Amniotic stem cell (primary cell): ENCODE measurements around the gene USP35.
"Not testable (repeated sequence)": the region's sequence is repeated elsewhere in the genome, so short reads cannot be mapped to it uniquely, and the experiment has no call there.

Source experiments
- DNase-seq: peaks from one replicate; lab custom pipeline; 2025; lab: John Stamatoyannopoulos, UW

The USP35 gene

DNA sequence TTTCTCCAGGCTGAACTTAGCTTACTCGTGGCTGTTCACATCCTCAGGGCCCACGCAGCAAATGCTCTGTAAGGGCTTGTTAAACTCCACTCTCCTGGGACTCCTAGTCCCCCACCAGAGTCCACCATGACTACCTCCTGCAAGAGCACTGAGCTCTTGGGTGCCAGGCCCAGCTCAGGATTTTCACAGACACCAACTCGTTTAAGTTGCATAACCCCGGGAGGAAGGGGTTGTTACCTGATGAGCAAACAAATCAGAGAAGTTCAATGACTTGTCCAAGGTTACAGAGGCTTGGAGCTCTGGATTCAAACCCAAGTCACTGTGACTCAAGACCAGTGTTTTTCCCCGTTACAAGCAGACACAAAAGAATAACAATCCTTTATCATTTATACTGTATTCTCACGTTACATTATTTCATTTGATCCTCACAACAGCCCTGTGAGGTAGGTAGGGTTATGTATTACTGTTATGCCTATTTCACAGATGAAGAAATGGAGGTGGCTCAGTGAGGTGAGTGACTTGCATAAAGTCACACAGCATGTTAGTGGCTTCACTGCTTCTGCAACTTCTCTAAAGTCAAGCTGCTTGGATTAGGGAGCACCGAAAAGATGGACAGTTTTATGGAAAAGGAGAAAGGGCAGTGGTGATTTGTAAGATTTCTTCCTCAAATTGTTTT lies 17.7 kb upstream of the USP35 start:
- no peak for DNase-seq

DNA sequence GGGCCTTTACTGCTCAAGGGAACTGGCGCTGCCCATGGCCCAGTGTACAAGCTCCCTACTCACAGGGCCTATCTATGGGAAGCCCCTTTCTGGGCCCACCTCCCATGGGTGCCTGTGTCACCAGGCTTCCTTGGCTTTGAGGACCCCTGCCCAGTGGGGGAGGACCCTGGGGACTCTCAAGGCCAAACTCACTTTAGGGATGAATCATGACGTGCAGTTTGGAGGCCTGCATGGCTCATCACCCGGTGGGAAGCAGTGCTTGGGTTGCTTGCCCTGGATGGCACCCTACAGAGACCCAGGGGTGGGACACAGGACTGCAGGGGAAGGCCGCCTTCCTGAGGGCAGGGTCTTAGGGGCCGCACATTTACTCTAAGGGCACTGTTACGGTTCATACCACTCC lies 16.8 kb upstream of the USP35 start:
- no peak for DNase-seq

DNA sequence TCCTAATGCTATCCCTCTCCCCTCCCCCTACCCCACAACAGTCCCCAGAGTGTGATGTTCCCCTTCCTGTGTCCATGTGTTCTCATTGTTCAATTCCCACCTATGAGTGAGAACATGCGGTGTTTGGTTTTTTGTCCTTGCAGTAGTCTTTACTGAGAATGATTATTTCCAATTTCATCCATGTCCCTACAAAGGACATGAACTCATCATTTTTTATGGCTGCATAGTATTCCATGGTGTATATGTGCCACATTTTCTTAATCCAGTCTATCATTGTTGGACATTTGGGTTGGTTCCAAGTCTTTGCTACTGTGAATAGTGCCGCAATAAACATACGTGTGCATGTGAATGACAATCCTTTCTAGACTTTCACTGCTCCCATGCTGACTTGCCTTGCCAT lies 12.9 kb upstream of the USP35 start:
- not testable (repeated sequence) for DNase-seq

DNA sequence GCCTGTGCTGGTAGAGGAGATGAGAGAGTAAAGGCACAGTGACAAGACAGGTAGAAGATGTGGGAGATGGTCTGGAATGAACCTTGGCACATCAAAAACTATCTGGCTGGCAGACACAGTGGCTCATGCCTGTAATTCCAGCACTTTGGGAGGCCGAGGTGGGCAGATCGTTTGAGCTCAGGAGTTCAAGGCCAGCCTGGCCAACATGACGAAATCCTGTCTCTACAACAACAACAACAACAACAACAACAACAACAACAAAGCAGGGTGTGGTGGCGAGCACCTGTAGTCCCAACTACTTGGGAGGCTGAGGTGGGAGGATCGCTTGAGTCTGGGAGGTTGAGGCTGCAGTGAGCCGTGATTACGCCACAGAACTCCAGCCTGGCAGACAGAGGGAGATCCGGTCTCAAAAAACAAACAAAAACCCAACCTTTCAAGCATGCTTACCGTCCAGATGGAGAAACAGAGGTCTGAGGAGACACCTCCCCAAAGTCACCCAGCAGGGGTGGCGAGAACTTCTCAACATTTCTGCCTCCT lies 12.0 kb upstream of the USP35 start:
- no peak for DNase-seq

DNA sequence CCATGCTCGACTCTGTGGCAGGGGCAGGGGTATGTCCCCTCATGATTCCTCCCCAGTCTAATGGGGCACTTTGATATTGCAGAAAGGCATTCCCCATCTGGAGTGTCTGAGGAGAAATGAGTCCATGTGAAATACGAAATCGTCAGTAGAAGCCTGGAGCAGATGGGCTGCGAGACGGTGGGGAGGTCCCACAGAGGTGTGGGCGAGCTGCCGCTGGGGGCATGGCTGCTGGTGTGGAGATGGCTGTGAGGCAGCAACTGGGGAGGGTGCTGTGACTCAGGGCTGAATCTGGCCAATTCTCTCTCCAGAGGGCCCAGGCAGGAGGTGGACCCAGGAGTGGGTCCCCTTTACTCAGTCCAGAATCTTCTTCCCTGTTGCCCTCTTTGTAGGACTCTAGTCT lies 11.5 kb upstream of the USP35 start:
- no peak for DNase-seq

DNA sequence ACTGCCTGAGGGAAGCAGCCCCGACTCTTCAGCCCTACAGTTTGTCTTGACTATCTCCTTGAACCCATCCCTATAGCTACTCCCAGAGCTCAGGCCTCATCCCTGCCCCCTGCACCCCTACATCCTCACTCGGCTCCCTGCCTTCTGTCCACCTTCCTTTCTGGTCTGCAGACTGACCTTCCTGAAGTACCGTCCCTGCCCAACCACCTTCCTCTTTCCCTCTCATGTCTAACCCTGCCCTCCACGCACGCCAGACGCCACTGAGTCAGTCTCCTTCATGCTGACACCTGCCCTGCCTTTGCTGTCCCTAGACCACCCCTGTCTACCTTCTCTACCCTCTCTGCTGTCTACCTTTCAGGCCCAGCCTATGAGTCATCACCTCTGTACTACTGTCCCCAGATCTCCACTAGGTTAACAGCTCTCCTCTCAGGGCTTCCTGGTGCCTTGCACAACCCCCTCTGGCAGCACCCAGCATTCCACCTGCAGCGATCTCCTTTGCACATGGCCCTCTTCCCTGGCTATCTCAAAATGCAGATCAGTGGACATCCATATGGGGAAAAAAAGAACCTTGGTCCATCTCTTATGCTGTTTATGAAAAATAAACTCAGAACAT lies 9.2 kb upstream of the USP35 start:
- DNase-seq, result no peak

DNA sequence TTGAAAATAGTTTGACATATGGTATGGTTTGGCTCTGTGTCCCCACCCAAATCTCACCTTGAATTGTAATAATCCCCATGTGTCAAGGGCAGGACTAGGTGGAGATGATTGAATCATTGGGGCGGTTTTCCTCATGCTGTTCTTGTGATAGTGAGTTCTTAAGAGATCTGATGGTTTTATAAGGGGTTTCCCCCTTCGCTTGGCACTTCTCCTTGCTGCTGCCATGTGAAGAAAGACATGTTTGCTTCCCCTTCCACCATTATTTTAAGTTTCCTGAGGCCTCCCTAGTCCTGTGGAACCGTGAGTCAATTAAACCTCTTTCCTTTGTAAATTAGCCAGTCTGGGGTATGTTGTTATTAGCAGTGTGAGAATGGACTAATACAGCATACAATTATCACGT lies 8.0 kb upstream of the USP35 start:
- no peak for DNase-seq

DNA sequence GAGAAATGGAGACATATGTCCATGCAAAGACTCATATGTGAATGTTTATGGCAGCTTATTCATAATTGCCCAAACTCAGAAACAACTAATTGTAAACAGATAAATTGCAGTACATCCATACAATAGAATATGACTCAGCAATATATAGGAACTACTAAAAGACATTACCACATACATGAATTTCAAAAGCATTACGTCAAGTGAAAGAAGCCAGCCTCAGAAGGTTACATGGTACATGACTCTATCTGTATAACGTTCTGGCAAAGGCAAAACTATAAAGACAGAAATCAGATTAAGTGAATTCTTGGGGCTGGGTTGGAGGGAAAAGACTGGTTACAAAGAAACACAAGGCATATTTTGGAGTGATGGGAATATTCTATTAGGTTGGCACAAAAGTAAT lies 7.5 kb upstream of the USP35 start:
- no peak for DNase-seq

DNA sequence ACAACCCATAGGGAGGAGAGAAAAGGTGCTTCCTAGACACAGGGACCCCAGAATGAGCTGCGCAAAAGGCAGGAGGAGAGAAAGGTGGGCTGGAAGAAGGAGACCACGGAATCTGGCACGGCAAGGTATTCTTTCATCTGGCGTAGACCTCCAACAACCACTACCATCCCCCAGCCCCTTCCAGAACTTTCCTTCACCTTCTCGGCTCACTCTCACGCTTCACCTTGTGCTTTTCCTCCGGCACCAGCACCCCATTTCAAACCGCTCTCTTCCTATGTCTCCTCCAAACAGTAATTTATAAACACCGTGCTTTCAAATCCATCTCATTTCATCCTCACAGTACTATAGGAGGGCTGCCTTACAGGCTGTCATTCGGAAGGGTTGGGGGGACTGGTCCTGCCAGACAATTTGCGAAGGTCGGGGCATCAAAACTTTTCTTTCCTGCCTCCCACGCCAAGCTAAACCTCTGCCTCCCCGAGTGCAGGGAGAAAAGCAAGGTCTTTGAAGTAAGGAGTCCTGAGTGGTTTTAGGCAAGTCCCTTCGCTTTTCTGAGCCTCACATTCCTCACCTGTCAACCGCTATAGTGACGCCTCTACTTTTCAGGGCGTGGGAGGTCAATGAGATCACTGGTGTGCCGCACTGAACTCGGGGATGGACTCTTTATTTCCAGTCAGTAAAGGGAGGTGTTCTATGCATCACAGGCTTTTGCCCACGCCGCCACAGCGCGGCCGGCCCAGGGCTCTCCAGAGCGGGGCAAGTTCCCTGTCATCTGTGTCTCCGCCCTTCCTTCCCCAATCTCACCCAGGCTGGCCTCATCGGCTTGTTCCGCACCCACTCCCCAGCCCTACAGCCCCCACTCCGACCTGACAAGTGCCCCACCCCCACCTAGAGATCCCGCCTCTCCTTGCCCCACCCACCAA lies 1.1 kb upstream of the USP35 start:
- no peak for DNase-seq

DNA sequence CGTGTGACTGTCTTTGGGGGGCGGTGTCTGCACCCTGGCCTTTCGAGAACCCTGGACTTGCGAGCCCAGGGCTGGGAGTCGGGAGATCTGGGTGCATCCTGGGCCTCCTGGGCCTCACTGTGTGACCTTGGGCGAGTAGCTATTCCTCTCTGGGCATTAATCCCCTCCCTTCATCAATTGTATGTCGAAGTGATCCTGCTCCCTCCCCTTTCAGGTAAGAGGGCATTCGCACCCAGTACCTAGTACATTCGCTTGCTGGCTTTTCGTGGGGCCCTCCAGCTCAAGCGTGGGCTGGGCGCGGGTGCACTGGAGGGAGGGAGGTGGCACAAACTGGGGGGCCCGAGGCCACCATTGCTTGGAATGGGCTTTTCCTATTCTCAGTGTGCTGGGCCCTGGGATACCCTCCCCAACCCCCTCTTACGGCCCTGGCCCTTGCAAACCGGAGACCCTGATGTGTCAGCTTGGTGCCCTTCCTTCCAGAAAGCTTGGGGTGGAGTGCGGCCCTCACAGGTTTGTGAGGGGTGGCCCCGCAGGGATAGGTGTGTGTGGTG lies 530 bp downstream of the USP35 start:
- no peak for DNase-seq

DNA sequence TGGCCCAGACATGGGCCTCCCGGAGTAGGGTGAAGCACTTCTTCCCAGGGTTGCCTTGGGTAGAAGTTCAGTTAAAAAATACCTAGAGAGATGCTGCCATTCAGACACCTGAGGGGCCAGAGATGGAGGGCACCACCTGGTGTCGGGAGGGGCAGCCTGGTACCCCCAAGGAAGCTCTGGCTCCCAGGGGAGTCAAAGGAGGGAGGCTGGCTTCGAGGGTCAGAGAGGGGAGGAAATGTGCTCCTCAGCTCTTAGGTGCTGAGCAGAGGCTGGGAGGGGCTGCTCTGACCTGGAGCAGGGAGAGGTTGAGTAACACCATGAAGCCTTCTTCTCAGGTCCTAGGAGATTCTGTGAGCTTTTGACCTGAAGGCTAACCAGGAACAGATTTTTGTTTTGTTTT lies 1.1 kb downstream of the USP35 start:
- no peak for DNase-seq

DNA sequence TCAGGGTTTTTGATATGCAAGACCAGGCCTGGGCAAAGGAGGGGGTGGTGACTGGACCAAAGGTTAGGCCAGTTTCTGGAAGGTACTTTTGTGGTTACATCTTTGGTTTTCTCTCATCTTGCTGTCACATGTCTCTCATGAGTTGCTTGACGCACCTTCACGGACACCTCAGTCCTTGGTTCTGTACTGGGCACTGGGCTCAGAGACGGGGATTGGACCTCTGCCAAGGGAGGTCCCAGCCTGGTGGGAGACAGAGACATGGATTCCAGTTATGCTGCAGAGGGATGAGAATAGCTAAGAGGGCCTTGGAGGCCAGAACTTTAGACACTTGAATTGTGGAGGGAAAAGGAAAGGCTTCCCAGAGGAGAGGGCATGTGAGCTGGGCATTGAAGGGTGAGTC lies 1.7 kb downstream of the USP35 start:
- DNase-seq, result no peak

DNA sequence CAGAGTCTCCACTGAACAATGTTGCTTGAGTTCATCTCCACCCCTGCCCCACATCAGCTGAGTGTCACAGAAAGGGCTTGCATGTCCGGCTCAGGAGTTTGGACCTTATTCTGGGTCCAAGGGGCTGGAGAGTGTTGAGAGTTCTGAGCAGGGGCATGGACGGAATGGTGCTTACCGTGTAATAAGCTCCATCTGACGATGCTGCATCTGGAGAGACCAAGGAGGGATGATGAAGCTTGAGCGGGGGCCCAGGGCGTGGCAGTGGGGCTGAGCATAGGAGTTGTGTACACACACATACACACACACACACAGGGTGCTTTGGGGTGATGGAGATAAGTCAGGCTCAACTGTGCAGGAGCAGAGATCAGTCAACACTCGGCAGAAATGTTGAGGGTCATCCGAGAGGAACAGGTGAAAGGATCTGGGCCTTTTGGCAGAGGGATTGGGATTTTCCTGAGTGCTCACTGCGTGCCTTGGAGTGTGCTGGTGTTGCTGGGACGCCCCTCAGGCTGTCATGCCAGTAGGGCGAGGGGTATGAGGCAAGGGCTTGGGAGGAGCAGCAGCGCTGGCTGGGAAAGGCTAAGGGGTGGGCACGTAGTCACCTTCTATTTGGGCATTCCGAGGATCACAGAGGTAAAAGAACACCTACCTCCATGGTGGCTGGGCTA lies 2.3 kb downstream of the USP35 start:
- DNase-seq, result no peak

DNA sequence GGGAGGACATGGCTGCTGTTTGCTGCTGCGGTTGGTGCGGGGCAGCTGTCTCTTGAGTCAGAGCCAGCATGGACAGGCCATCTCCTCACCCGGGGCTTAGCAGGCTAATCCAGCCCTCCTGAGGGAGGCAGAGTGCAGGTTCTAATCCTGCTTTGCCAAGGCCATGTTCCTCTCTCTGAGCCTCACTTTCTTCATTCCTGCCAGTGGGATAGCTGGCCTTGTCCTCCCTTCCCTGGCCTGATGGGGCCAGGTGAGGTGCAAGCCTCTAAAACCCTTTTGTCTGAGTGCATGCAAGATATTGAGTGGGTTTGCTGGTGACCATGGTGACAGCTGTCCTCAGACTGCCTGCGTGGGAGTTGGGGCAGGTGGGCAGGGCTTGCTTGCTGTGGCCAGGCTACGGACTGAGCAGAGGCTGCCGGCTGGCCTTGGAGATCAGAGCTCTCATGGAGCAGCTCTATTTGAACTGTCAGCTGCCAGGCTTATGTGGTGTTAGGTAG lies 3.6 kb downstream of the USP35 start:
- no peak for DNase-seq

DNA sequence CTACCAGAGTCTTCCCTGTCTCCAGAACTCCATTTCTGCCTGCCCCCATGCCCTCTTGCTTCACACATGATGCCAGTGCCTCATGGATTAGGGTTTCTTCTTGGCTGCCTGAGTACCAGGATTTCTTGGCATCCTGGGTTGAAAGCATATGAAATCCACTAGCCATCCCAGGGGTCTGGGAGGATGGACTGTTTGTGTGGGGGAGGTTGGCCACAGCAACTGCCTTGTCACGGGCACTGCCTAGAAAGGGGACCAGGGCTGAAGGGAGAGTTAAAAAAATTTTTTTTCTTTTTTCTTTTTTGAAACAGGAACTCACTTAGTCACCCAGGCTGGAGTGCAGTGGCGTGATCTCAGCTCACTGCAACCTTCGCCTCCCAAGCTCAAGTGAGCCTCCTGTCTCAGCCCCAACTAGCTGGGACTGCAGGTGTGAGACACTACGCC lies 4.2 kb downstream of the USP35 start:
- no peak for DNase-seq

DNA sequence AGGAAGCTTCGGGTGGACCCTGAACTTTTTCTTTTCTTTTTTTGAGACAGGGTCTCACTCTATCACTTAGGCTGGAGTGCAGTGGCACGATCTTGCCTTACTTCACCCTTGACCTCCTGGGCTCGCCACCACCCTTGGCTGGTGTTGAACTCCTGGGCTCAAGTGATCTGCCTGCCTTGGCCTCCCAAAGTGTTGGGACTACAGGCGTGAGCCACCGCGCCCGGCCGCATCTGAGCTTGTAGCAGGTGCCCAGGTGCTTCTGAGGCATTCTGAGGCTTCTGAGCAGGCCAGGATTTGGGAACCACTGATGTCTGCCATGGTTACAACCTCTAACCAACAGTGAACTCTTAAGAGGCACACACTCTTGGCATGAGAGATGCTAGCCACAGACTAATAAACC lies 5.1 kb downstream of the USP35 start:
- no peak for DNase-seq

DNA sequence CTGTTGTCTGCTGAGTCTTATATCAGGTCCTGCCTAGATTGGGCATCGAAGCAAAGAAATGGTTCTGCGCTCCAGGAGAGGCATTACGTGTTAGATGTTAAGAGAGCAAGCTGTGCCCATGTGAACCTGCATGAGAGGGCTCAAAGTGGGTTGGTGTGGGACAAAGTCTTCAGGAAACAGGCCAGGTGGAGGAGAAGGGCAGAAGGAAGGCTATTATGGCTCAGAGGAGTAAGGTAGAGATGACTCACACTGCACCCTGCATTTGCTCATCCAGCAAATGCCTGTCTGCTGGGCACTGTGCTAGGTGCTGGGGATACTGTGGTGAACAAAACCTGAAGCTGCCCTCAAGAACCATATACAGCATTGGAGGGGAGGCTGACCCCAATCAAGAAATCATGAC lies 5.8 kb downstream of the USP35 start:
- DNase-seq, result no peak

DNA sequence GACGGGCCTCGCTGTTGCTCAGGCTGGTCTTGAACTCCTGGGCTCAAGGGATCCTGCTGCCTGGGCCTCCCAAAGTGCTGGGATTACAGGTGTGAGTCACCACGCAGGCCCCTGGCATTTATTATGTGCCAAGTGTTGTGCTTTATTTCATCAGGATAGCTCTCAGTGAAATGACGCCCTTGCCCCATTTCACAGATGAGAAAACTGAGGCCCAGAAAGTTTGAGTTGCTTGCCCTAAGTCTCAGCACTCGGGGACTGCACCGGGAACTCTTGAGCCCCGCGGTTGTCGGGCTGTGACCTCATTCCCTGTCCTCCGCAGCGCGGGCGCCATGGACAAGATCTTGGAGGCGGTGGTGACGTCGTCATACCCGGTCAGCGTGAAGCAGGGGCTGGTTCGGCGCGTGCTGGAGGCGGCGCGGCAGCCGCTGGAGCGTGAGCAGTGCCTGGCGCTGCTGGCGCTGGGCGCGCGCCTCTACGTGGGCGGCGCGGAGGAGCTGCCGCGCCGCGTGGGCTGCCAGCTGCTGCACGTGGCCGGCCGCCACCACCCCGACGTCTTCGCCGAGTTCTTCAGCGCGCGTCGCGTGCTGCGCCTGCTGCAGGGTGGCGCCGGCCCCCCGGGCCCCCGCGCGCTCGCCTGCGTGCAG lies 7.3 kb downstream of the USP35 start:
- DNase-seq, result no peak

DNA sequence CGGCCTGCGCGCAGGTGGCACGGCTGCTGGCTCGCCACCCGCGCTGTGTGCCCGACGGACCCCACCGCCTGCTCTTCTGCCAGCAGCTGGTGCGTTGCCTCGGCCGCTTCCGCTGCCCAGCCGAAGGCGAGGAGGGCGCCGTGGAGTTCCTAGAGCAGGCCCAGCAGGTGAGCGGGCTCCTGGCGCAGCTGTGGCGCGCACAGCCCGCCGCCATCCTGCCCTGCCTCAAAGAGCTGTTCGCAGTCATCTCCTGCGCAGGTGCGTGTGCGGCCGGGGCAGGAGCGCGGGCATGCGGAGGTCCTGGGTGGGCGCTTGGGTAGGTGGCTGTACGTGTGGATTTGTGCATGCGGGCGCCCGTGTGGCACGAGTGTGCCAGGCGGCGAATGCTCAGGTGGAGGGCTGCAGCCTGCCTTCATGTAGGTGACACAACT lies 8.0 kb downstream of the USP35 start:
- no peak for DNase-seq

DNA sequence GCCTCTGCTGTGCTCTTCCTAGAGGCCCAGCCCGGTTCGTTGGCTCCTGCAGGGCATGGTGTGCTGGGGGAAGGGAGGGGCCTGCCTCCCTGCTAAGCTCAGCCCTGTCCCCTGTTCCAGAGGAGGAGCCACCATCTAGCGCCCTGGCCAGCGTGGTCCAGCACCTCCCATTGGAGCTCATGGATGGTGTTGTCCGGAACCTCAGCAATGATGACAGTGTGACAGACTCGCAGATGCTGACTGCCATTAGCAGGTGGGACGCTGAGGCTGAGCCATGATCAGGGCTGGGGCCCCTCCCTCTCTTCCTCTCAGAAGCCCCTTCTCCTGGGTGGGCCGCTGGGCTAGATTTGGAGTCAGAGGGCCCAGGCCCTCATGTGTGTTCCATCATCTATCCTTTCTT lies 9.1 kb downstream of the USP35 start:
- no peak for DNase-seq

DNA sequence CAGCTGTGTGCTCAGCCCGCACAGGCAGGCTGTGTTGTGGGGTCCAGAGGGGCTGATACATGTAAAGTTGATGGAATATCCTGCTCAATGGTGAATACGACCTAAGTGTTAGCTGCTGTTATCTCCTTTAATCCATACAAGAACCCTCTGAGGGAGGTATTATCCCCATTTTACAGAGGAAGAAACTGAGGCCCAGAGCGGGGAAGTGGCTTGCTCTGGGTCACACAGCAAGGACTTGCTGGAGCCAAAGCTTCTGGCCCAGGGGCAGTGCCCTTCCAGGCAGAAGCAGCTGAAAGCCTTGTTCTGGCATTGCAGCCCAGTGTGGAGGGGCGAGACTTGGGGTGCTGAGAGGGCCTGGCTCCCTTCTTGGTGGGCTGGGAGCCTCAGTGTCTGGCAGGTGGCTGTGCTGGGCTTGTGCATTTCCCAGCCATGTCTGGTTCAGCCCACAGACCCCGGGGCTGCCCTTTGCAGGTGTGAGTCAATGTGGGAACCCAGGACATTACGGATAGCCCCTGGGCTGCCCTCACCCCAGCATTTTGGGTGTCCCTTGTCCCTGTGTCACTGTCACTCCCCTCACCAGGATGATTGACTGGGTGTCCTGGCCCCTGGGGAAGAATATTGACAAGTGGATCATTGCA lies 10.4 kb downstream of the USP35 start:
- DNase-seq, result no peak
